Uterine smooth muscle cell (primary cell): ENCODE results near the gene WDR59. TPM values are rescaled to one million over a fixed set of nuclear protein-coding genes. Genes with fewer than 3 reads are reported as not detected.

Experiments used
- total RNA-seq: library from RNA; depleted of rRNA; stranded (reverse); fragments of >200 nt; gene quantifications from 2 replicates; pipeline ENCODE4 v1.2.3, GENCODE V29; 2014

Gene WDR59
- 11.7 and 13.4 TPM in 2 replicates for total RNA-seq

GRCh38 chr16:74984529-74985296 lies at the start of gene WDR59:
WDR59 (minus strand) TSS chr16:74985123; CDS start chr16:74985017, 106 bp downstream.

GRCh38 chr16:74998481-74999218 lies 13.7 kb upstream of the WDR59 start, which contains the start of gene ZNRF1:
ZNRF1 (plus strand) TSS chr16:74999024; CDS start chr16:74999672, 648 bp downstream.

Other genes with a start within 250 kb of the WDR59 start
- not detected in 2 replicates for gene FA2H, start 210.3 kb downstream of the WDR59 start, total RNA-seq
- gene ZNRF1, start 13.9 kb upstream of the WDR59 start, total RNA-seq: 13.9 and 17.7 TPM in 2 replicates
- gene LDHD, start 131.7 kb upstream of the WDR59 start, total RNA-seq: 0.44 and 2.1 TPM in 2 replicates
- gene ZFP1, start 163.4 kb upstream of the WDR59 start, total RNA-seq: 13.1 and 16.6 TPM in 2 replicates
- not detected in 2 replicates for gene CTRB2, start 222.0 kb upstream of the WDR59 start, total RNA-seq
- not detected in 2 replicates for gene CTRB1, start 233.9 kb upstream of the WDR59 start, total RNA-seq